GM12872 (cell line): ENCODE measurements around the gene CCDC85A.

Source experiments
- CTCF ChIP-seq: IDR thresholded peaks from 3 replicates; pipeline ENCODE4 v1.5.1; 2011; ENCODE audit warnings: low read depth, mild to moderate bottlenecking, low read length, moderate library complexity; ENCODE audit not compliant: insufficient read depth

Gene CCDC85A

GRCh38 chr2:56390644-56391043 lies 206.9 kb downstream of the CCDC85A start:
- no peak for TF ChIP-seq CTCF

- TF ChIP-seq CTCF = no peak
Observed at GRCh38 chr2:56410140-56410539, 226.3 kb downstream of the CCDC85A start.

GRCh38 chr2:56416500-56417176 lies 232.8 kb downstream of the CCDC85A start:
- TF ChIP-seq CTCF = no peak
